Activated CD4-positive, alpha-beta T cell treated with anti-CD3 and anti-CD28 coated beads for 36 hours (primary cell): Measurements from ENCODE around the gene RIPK3. TPM values are rescaled to one million over a fixed set of nuclear protein-coding genes. Genes with fewer than 3 reads are reported as not detected.

ENCODE experiments used
- ATAC-seq: fragments of 200-7000 bp; cut with Tn5 transposase; one replicate; pipeline ENCODE4 v1.10.0; 2021; ENCODE audit warnings: mild to moderate bottlenecking, moderate library complexity
- CTCF ChIA-PET: fragments of 350-600 bp; sonication (Branson Sonifier 250); formaldehyde crosslinking; loops from one replicate; lab custom pipeline; 2021; ENCODE audit warnings: antibody characterized with exemption; lab: Charles Lee
- POLR2A ChIA-PET: fragments of 350-600 bp; sonication (Branson Sonifier 250); formaldehyde crosslinking; loops from one replicate; lab custom pipeline; 2021; ENCODE audit warnings: antibody characterized with exemption, inconsistent platforms; lab: Charles Lee
- DNase-seq: peaks from one replicate; pipeline ENCODE4 v3.0.0-alpha.2; 2020
- H3K27ac Mint-ChIP-seq: one replicate; pipeline ENCODE4 v1.8.0; 2021; ENCODE audit warnings: mixed read lengths
- H3K27me3 Mint-ChIP-seq: one replicate; pipeline ENCODE4 v1.8.0; 2021; ENCODE audit warnings: mixed read lengths
- H3K36me3 Mint-ChIP-seq: one replicate; pipeline ENCODE4 v1.8.0; 2021; ENCODE audit warnings: low read depth, mixed read lengths
- H3K4me1 Mint-ChIP-seq: one replicate; pipeline ENCODE4 v1.8.0; 2021; ENCODE audit warnings: mixed read lengths
- H3K4me3 Mint-ChIP-seq: one replicate; pipeline ENCODE4 v1.8.0; 2021; ENCODE audit warnings: mild to moderate bottlenecking, moderate library complexity, mixed read lengths
- H3K9me3 Mint-ChIP-seq: one replicate; pipeline ENCODE4 v1.8.0; 2021; ENCODE audit warnings: low read depth, mixed read lengths
- intact Hi-C, 2 experiments: fragments of 100-400 bp; cut with DNase I in 1 of 2; cut with micrococcal nuclease in 1 of 2; formaldehyde crosslinking; loops; one replicate each; pipeline versions ENCODE4 v1.14.2 to v1.15.1; 2022 to 2024; cut with DNase I, micrococcal nuclease
- total RNA-seq, 2 experiments: library from RNA; stranded (reverse); gene quantifications; one replicate each; pipeline ENCODE4 v1.2.3, GENCODE V29; 2021

Gene RIPK3
- total RNA-seq, 2 experiments from 2014 or later = 8.9 to 9.4 TPM

DNA sequence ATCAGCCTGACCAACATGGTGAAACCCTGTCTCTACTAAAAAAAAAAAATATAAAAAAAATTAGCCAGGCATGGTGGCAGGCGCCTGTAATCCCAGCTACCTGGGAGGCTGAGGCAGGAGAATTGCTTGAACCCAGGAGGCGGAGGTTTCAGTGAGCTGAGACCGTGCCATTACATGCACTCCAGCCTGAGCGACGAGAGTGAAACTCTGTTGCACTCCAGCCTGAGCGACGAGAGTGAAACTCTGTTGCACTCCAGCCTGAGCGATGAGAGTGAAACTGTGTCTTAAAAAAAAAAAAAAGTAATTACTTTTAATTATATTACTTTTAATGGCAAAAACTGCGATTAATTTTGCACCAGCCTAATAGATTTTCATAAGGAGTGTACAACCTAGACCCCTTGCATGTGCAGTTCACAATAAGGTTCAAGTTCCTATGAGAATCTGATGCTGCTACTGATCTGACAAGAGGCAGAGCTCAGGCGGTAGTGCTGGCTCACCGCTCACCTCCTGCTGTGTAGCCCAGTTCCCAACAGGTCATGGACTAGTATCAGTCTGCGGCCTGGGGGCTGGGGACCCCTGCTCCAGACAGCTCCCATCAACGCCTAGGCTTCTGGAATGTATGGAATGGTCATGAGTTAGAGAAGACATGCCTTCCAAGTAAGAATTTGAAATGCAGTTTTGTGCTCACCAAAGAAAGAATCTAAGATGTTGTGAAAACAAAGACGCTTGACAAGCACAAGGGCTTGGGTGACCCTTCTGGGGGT, 18.4 kb downstream of the RIPK3 start:
- Mint-ChIP-seq H3K4me1 (peaks cover 14% of the 10 kb centered on the region), H3K27ac (no peak overlapping the region), H3K4me3 (no peak overlapping the region), H3K36me3 (peaks cover 1% of the 10 kb centered on the region), H3K27me3 (peaks cover 2% of the 10 kb centered on the region), H3K9me3 (no peaks in the 10 kb centered on the region)
- DNase-seq = no peak
- intact Hi-C loops = no loop called here
- ChIA-PET POLR2A (no interaction called here), CTCF (interaction anchor here (0.6 to 5.5 kb wide), 4 partner anchors 11 to 1236 kb away, joined by 3 to 40 read pairs (median 5); partner anchors contain the start of genes CIDEB and LTB4R2)
- no peak for ATAC-seq

GRCh38 chr14:24317141-24317928, 22.5 kb downstream of the RIPK3 start:
- Mint-ChIP-seq H3K9me3 (no peaks in the 10 kb centered on the region), H3K27ac (peak overlapping the region; percentile 35), H3K27me3 (no peaks in the 10 kb centered on the region), H3K36me3 (peaks cover 2% of the 10 kb centered on the region), H3K4me3 (no peak overlapping the region), H3K4me1 (peaks cover 42% of the 10 kb centered on the region)
- CTCF ChIA-PET = interaction anchor here (0.6 to 5.5 kb wide), 4 partner anchors 9 to 16 kb away, joined by 3 to 40 read pairs (median 8); partner anchors contain the start of genes CIDEB and LTB4R2
- intact Hi-C loops = no loop called here
- POLR2A ChIA-PET = no interaction called here
- peak; percentile 54 for ATAC-seq
- no peak for DNase-seq

DNA sequence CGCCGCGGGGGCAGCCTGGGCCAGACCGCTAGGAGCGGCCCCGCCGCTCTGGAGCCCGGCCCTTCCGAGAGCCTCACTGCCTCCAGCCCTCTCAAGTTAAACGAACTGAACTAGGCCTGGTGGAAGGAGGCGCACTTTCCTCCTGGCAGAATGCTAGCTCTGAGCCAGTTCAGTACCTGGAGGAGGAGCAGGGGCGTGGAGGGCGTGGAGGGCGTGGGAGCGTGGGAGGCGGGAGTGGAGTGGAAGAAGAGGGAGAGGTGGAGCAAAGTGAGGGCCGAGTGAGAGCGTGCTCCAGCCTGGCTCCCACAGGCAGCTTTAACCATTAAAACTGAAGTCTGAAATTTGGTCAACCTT, 23.2 kb downstream of the RIPK3 start:
- no peaks in the 10 kb centered on the region for H3K27me3 Mint-ChIP-seq
- no peak overlapping the region for H3K4me3 Mint-ChIP-seq
- ATAC-seq (no peak), DNase-seq (no peak)
- no peak overlapping the region for H3K27ac Mint-ChIP-seq
- H3K36me3 Mint-ChIP-seq = peaks cover 6% of the 10 kb centered on the region
- intact Hi-C loops = no loop called here
- no peaks in the 10 kb centered on the region for H3K9me3 Mint-ChIP-seq
- POLR2A ChIA-PET = no interaction called here
- H3K4me1 Mint-ChIP-seq = peaks cover 49% of the 10 kb centered on the region
- CTCF ChIA-PET = interaction anchor here (0.9 to 1.3 kb wide), 3 partner anchors 8 to 17 kb away, joined by 3 to 8 read pairs (median 4); partner anchors contain the start of gene CIDEB

GRCh38 chr14:24315807-24316596, 23.8 kb downstream of the RIPK3 start:
- H3K27me3 Mint-ChIP-seq = no peaks in the 10 kb centered on the region
- DNase-seq (no peak), ATAC-seq (no peak)
- no peak overlapping the region for H3K27ac Mint-ChIP-seq
- H3K4me1 Mint-ChIP-seq = peaks cover 49% of the 10 kb centered on the region
- intact Hi-C loops = no loop called here
- H3K36me3 Mint-ChIP-seq = peaks cover 6% of the 10 kb centered on the region
- ChIA-PET POLR2A (no interaction called here), CTCF (interaction anchor here (0.9 to 10.7 kb wide), 4 partner anchors 8 to 18 kb away, joined by 3 to 120 read pairs (median 6); partner anchors contain the start of genes CIDEB, DHRS1 and NOP9)
- H3K9me3 Mint-ChIP-seq = no peaks in the 10 kb centered on the region
- no peak overlapping the region for H3K4me3 Mint-ChIP-seq

DNA sequence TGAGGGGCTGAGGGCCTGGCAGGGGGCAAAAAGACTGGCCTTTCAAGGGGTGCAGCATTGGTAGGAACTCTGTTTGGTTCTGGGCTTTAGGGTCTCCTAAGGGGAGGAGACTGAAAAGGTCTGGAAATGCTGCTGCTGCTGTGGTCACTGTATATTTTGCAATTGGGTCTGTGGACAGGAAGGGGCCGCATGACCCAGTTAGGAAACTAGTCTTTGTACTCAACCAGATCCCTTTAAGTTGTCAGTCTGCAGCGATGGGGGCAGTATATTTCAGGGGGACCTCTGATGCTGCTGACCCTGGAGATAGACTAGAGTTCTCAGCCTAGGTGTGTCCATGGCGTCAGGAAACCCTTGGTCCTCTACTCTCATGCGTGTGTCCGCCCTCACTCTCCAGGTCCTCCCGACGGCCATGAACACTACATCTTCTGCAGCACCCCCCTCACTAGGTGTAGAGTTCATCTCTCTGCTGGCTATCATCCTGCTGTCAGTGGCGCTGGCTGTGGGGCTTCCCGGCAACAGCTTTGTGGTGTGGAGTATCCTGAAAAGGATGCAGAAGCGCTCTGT, 24.5 kb downstream of the RIPK3 start:
- H3K9me3 Mint-ChIP-seq = no peaks in the 10 kb centered on the region
- H3K4me1 Mint-ChIP-seq = peaks cover 51% of the 10 kb centered on the region
- no peak for ATAC-seq
- intact Hi-C loops = no loop called here
- H3K4me3 Mint-ChIP-seq = no peak overlapping the region
- CTCF ChIA-PET = interaction anchor here (0.9 to 10.7 kb wide), 3 partner anchors 12 to 18 kb away, joined by 3 to 120 read pairs (median 8); partner anchors contain the start of genes DHRS1 and NOP9
- no peak for DNase-seq
- POLR2A ChIA-PET = no interaction called here
- H3K27ac Mint-ChIP-seq = no peak overlapping the region
- H3K36me3 Mint-ChIP-seq = peaks cover 6% of the 10 kb centered on the region
- H3K27me3 Mint-ChIP-seq = no peaks in the 10 kb centered on the region

- ChIA-PET CTCF (interaction anchor here (0.7 to 10.7 kb wide), 7 partner anchors 16 to 381 kb away, joined by 3 to 120 read pairs (median 5); partner anchors contain the start of genes DHRS1 and NOP9), POLR2A (no interaction called here)
- no peak overlapping the region for H3K27ac Mint-ChIP-seq
- peaks cover 8% of the 10 kb centered on the region for H3K36me3 Mint-ChIP-seq
- H3K9me3 Mint-ChIP-seq = no peaks in the 10 kb centered on the region
- DNase-seq = no peak
- intact Hi-C loops = no loop called here
- H3K4me1 Mint-ChIP-seq = peaks cover 59% of the 10 kb centered on the region
- no peak for ATAC-seq
- H3K27me3 Mint-ChIP-seq = no peaks in the 10 kb centered on the region
- no peak overlapping the region for H3K4me3 Mint-ChIP-seq
These were observed 25.2 kb downstream of the RIPK3 start for GRCh38 chr14:24314377-24315193.

GRCh38 chr14:24313913-24314312, 25.9 kb downstream of the RIPK3 start:
- ChIA-PET POLR2A (no interaction called here), CTCF (interaction anchor here (0.7 to 10.7 kb wide), 9 partner anchors 16 to 380 kb away, joined by 3 to 120 read pairs (median 4); partner anchors contain the start of genes DHRS1 and NOP9)
- Mint-ChIP-seq H3K4me3 (no peak overlapping the region), H3K9me3 (no peaks in the 10 kb centered on the region), H3K4me1 (peaks cover 64% of the 10 kb centered on the region), H3K27ac (no peak overlapping the region), H3K27me3 (no peaks in the 10 kb centered on the region), H3K36me3 (peaks cover 13% of the 10 kb centered on the region)
- intact Hi-C loops = no loop called here
- DNase-seq (no peak), ATAC-seq (no peak)

- peak overlapping the region; percentile 15 for H3K27ac Mint-ChIP-seq
- ATAC-seq (no peak), DNase-seq (peak; percentile 47)
- intact Hi-C loops = no loop called here
- CTCF ChIA-PET = interaction anchor here (1.1 to 16.5 kb wide), 10 partner anchors 15 to 128 kb away, joined by 3 to 430 read pairs (median 8); partner anchors contain the start of genes CHMP4A, DHRS1, GMPR2 and MDP1
- POLR2A ChIA-PET = no interaction called here
- no peaks in the 10 kb centered on the region for H3K9me3 Mint-ChIP-seq
- peaks cover 70% of the 10 kb centered on the region for H3K4me1 Mint-ChIP-seq
- peak overlapping the region; percentile 1 for H3K4me3 Mint-ChIP-seq
- H3K36me3 Mint-ChIP-seq = peaks cover 19% of the 10 kb centered on the region
- H3K27me3 Mint-ChIP-seq = no peaks in the 10 kb centered on the region
These were observed 26.9 kb downstream of the RIPK3 start for GRCh38 chr14:24312736-24313507.

DNA sequence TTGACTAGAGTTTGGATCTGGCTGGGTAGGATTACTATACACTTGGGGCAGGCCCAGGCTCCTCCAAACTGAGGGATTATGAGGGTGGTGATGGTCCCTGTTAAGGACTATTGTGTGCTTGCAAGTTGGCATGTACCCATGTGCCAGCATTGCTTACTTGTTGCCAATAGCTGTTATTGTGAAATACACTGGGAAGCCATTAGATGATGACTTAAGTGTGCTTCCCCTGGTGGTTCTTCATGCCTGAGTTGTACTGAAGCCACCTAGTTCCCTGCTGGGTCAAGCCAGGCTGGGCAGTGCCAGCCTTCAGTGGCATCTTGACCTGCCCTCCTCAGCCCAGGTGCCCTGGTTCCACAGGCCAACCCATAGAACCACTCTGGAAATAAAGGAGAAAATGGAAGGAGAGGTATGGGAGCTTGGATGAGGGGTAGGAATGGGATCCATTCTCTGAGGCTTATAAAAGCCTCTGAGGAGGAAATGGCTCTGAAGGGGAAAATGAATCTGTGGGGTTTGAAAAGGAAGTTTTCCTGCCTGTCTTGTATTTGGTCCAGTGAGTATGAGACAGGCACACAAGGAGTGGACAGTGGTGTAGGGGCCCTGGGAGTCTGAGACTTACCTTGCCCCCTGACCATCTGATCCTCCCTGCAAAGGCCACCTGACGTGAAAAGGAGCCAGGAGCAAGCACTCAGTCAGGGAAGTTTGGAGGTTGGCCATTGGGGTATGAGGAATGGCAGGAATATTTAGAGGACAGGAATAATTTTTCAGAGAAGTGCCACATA, 27.8 kb downstream of the RIPK3 start:
- Mint-ChIP-seq H3K27me3 (no peaks in the 10 kb centered on the region), H3K4me3 (peak overlapping the region; percentile 70), H3K27ac (peak overlapping the region; percentile 77), H3K4me1 (peaks cover 65% of the 10 kb centered on the region), H3K9me3 (no peaks in the 10 kb centered on the region), H3K36me3 (peaks cover 25% of the 10 kb centered on the region)
- ATAC-seq (no peak), DNase-seq (no peak)
- intact Hi-C loops = loop anchor here (1.0 to 2.0 kb wide), 3 partner anchors 15 to 119 kb away; no protein-coding TSS in a partner anchor
- ChIA-PET CTCF (interaction anchor here (1.4 to 16.5 kb wide), 5 partner anchors 14 to 120 kb away, joined by 8 to 430 read pairs (median 44); partner anchors contain the start of genes CHMP4A, DHRS1, GMPR2 and MDP1), POLR2A (interaction anchor here (1.4 kb wide), 1 partner anchor 41 kb away, joined by 3 read pairs; the partner anchor contains the start of gene RABGGTA)
